Hepatocyte (in vitro differentiated cells): ENCODE data around the gene DCAF12. TPM values are rescaled to one million over a fixed set of nuclear protein-coding genes. Genes with fewer than 3 reads are reported as not detected.

Source experiments
- DNase-seq: peaks from one replicate; pipeline ENCODE4 v3.0.0-alpha.2; 2016; ENCODE audit warnings: low spot score
- H2AFZ ChIP-seq: fragments of 200-600 bp; sonication (generic); 2 replicates; pipeline ENCODE4 v1.6.0; 2016; ENCODE audit warnings: antibody characterized with exemption, mild to moderate bottlenecking
- H3K27ac ChIP-seq: fragments of 200-600 bp; sonication (generic); 2 replicates; pipeline ENCODE4 v1.5.1; 2016; ENCODE audit warnings: mild to moderate bottlenecking
- H3K27me3 ChIP-seq: fragments of 200-600 bp; sonication (generic); 2 replicates; pipeline ENCODE4 v1.6.1; 2016
- H3K36me3 ChIP-seq: fragments of 200-600 bp; sonication (generic); replicated peaks from 2 replicates; pipeline ENCODE4 v1.5.1; 2016; ENCODE audit warnings: low read depth; ENCODE audit not compliant: insufficient read depth
- H3K4me1 ChIP-seq: fragments of 200-600 bp; sonication (generic); 2 replicates; pipeline ENCODE4 v1.5.1; 2016; ENCODE audit warnings: mild to moderate bottlenecking, moderate library complexity; ENCODE audit not compliant: insufficient read depth
- H3K4me2 ChIP-seq: fragments of 200-600 bp; sonication (generic); 2 replicates; pipeline ENCODE4 v1.6.0; 2016
- H3K4me3 ChIP-seq: fragments of 200-600 bp; sonication (generic); 2 replicates; pipeline ENCODE4 v1.5.1; 2016; ENCODE audit warnings: mild to moderate bottlenecking
- H3K79me2 ChIP-seq: fragments of 200-600 bp; sonication (generic); 2 replicates; pipeline ENCODE4 v1.6.0; 2017; ENCODE audit warnings: mild to moderate bottlenecking
- H3K9me2 ChIP-seq: fragments of 200-600 bp; sonication (generic); replicated peaks from 2 replicates; pipeline ENCODE4 v1.6.0; 2017; ENCODE audit warnings: mild to moderate bottlenecking; ENCODE audit not compliant: insufficient read depth
- H3K9me3 ChIP-seq: fragments of 200-600 bp; sonication (generic); 2 replicates; pipeline ENCODE4 v1.5.1; 2016; ENCODE audit warnings: low read depth, mild to moderate bottlenecking
- H4K20me1 ChIP-seq: fragments of 200-600 bp; sonication (generic); 2 replicates; pipeline ENCODE4 v1.6.0; 2016; ENCODE audit warnings: mild to moderate bottlenecking; ENCODE audit not compliant: insufficient read depth, poor library complexity, severe bottlenecking
- EZH2 ChIP-seq: fragments of 200-600 bp; sonication (generic); IDR thresholded peaks from 2 replicates; pipeline ENCODE4 v1.6.1; 2016; ENCODE audit warnings: antibody characterized with exemption, mild to moderate bottlenecking, borderline replicate concordance
- EZH2phosphoT487 ChIP-seq: fragments of 200-600 bp; sonication (generic); IDR thresholded peaks from one replicate; pipeline ENCODE4 v1.6.1; 2018; ENCODE audit warnings: antibody characterized with exemption, mild to moderate bottlenecking, low read depth, moderate library complexity; ENCODE audit not compliant: unreplicated experiment, severe bottlenecking
- WGBS: methylation state at CpG from one replicate; pipeline ENCODE4 v1.1.6; 2016; ENCODE audit warnings: low lambda C conversion rate; ENCODE audit errors: missing lambda C conversion rate; 5-methylcytosine and 5-hydroxymethylcytosine counted together
- polyA plus RNA-seq: library from polyadenylated mRNA; unstranded; fragments of >200 nt; fragmentation: Nextera tagmentation; extraction: Ambion mirVana; gene quantifications from 2 replicates; pipeline ENCODE4 v1.2.1, GENCODE V29; 2016
- total RNA-seq: library from RNA; depleted of rRNA; stranded (reverse); fragments of >200 nt; gene quantifications from 2 replicates; pipeline ENCODE4 v1.2.3, GENCODE V29; 2014
- TF ChIP-seq, protein P1 (sequence below): fragments of 200-600 bp; sonication (generic); IDR thresholded peaks from 2 replicates; pipeline ENCODE4 v1.5.1; 2016; ENCODE audit warnings: antibody characterized with exemption, mild to moderate bottlenecking; ENCODE audit not compliant: poor library complexity

Gene DCAF12
- total and polyA plus RNA-seq, 2 experiments from 2014 or later = 23.9 to 43.3 TPM

DNA sequence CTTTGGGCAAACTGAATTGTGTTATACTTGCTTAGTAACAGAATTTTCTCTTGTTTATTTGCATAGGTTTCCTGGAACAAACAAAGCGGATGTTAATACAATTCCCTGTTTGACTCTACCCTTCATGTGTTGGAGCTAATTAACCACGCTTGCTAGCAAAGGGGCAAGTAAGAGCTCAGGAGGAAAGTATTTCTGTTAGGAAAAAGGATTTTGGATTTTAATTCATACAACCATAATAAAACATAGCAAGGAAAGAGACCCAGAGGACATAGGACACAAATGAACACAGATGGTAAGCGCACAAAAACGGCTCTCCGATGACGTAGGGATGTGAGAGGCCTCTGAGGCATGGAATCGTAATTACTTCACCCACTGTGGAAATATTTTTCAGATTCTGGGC lies 5.1 kb upstream of the DCAF12 start:
- WGBS = 95% methylated on average over 7 of the region's 7 CpGs
- DNase-seq = no peak
- Histone ChIP-seq H3K27ac (no peak overlapping the region), H3K4me3 (no peak overlapping the region), H3K4me1 (peaks cover 4% of the 10 kb centered on the region), H3K79me2 (no peaks in the 10 kb centered on the region), H2AFZ (no peak overlapping the region), H3K27me3 (no peaks in the 10 kb centered on the region), H3K4me2 (no peak overlapping the region), H3K9me2 (no peaks in the 10 kb centered on the region), H3K9me3 (no peaks in the 10 kb centered on the region), H3K36me3 (no peaks in the 10 kb centered on the region), H4K20me1 (no peaks in the 10 kb centered on the region)
- TF ChIP-seq, protein P1, sequence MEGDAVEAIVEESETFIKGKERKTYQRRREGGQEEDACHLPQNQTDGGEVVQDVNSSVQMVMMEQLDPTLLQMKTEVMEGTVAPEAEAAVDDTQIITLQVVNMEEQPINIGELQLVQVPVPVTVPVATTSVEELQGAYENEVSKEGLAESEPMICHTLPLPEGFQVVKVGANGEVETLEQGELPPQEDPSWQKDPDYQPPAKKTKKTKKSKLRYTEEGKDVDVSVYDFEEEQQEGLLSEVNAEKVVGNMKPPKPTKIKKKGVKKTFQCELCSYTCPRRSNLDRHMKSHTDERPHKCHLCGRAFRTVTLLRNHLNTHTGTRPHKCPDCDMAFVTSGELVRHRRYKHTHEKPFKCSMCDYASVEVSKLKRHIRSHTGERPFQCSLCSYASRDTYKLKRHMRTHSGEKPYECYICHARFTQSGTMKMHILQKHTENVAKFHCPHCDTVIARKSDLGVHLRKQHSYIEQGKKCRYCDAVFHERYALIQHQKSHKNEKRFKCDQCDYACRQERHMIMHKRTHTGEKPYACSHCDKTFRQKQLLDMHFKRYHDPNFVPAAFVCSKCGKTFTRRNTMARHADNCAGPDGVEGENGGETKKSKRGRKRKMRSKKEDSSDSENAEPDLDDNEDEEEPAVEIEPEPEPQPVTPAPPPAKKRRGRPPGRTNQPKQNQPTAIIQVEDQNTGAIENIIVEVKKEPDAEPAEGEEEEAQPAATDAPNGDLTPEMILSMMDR = no peak
- no peak for TF ChIP-seq EZH2phosphoT487
- no peak for TF ChIP-seq EZH2

DNA sequence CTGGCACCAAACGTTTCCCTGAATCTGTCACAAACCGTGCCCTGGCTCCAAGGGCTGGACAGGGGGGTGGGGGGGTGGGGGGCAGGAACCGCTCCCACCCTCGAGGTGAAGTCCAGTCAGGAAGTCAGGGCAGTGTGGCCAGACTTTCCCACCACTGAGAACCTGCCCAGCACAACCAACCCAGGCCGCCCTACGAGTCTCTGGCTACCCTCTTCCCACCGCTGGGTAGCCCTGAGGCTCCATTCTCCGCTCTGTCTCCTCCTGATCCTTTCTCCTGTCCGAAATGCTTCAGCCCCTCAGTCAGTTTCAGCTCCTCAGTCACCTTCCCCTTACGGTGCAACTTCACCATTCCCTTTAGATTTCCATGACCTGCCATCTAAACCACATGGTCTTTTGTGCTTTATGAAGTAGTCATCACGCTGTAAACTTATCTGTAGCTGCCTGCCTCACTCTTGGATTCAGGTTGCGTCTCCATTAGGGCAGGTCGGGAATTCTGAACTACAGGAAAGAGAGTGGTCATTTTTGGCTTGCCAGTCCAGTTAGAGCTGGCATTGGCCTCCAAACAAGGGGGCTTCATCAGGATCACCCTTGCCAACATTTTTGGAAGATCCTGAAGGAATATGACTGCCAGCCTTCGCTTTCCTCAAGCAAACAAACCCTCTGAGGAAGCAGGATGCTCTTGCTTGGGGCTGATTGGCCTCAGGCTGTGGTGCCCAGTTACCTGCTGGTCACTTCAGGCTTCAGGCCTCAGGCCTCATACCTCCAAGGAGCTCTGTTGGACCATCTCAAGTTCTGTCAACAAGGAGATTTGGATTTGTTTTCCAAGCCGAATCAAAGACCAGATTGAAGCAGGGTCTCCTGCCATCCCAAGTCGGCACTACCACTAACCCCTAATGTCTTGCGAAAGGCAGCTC lies 794 bp upstream of the DCAF12 start:
- Histone ChIP-seq H3K27ac (peak overlapping the region; percentile 91), H3K27me3 (no peaks in the 10 kb centered on the region), H3K9me3 (no peaks in the 10 kb centered on the region), H3K4me2 (peak overlapping the region; percentile 79), H3K79me2 (peaks cover 39% of the 10 kb centered on the region), H2AFZ (peak overlapping the region; percentile 54), H3K4me1 (peaks cover 16% of the 10 kb centered on the region), H3K9me2 (no peaks in the 10 kb centered on the region), H3K4me3 (peak overlapping the region; percentile 29), H4K20me1 (peaks cover 14% of the 10 kb centered on the region), H3K36me3 (peaks cover 4% of the 10 kb centered on the region)
- TF ChIP-seq, protein P1 = no peak
- TF ChIP-seq EZH2phosphoT487 (no peak), EZH2 (no peak)
- WGBS = 73% methylated on average over 17 of the region's 17 CpGs
- DNase-seq = no peak

DNA sequence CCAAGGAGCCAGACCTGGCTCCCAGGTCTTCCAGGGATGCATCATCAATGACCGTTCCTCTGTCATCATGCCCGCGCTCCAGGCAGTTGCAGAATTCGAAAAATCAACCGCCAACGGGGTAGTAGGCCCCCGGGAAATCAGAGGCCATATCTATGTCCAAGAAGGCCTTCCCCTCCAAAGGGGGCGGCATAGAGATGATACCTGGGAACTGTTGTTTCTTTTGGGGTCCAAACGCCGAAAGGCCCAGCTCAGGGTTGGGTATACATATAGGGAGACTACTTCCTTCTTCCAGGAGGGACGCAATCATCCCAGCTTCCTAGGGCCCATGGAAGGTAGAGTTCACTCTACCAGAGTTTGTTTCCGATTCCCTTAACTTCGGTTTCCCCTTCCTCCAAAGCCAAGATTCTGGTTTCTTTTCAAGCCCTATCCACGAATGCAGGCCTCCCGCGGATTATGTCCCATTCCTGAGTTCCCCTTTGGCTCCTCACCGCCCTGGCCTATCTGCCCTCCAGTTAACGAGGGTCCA lies 754 bp downstream of the DCAF12 start:
- 6% methylated on average over 18 of the region's 18 CpGs for WGBS
- Histone ChIP-seq H3K79me2 (peaks cover 54% of the 10 kb centered on the region), H3K27ac (peak overlapping the region; percentile 91), H3K4me3 (peak overlapping the region; percentile 55), H3K27me3 (no peaks in the 10 kb centered on the region), H2AFZ (peak overlapping the region; percentile 36), H3K4me1 (peaks cover 16% of the 10 kb centered on the region), H3K9me2 (no peaks in the 10 kb centered on the region), H4K20me1 (peaks cover 14% of the 10 kb centered on the region), H3K4me2 (peak overlapping the region; percentile 89), H3K36me3 (peaks cover 4% of the 10 kb centered on the region), H3K9me3 (no peaks in the 10 kb centered on the region)
- peak; percentile 39 for DNase-seq
- no peak for TF ChIP-seq EZH2
- no peak for TF ChIP-seq EZH2phosphoT487
- TF ChIP-seq, protein P1 = peak; percentile 3
